SK-N-SH treated with all-trans-retinoic acid at 6 μM for 48 hours (cell line): ENCODE results near the gene APCDD1L.

ENCODE experiments used
- ATAC-seq: fragments of 200-7000 bp; cut with Tn5 transposase; 3 replicates; pipeline ENCODE4 v1.9.1; 2020; ENCODE audit warnings: mild to moderate bottlenecking, moderate library complexity
- ARNTL ChIP-seq: fragments of 450-650 bp; formaldehyde crosslinking; IDR thresholded peaks from 2 replicates; pipeline ENCODE4 v1.5.0; 2020; ENCODE audit warnings: low read depth, mild to moderate bottlenecking, moderate library complexity, borderline replicate concordance
- BACH2 ChIP-seq: fragments of 250-450 bp; sonication (Bioruptor Pico); IDR thresholded peaks from 2 replicates; pipeline ENCODE4 v1.9.0; 2021; ENCODE audit warnings: mild to moderate bottlenecking, borderline replicate concordance
- CREB5 ChIP-seq: fragments of 250-450 bp; sonication (Bioruptor Pico); IDR thresholded peaks from 2 replicates; pipeline ENCODE4 v1.5.1; 2020; ENCODE audit warnings: low read depth, mild to moderate bottlenecking, moderate library complexity
- GLIS3 ChIP-seq: fragments of 250-450 bp; sonication (Bioruptor Pico); IDR thresholded peaks from 2 replicates; pipeline ENCODE4 v1.5.0; 2020; ENCODE audit warnings: mild to moderate bottlenecking, moderate library complexity
- ISL1 ChIP-seq: fragments of 250-450 bp; sonication (Bioruptor Pico); IDR thresholded peaks from 2 replicates; pipeline ENCODE4 v2.1.2; 2022; ENCODE audit warnings: mild to moderate bottlenecking, moderate library complexity
- OSR1 ChIP-seq: fragments of 250-450 bp; sonication (Bioruptor Pico); IDR thresholded peaks from 2 replicates; pipeline ENCODE4 v1.8.0; 2022; ENCODE audit warnings: moderate library complexity, mild to moderate bottlenecking, inconsistent platforms
- PATZ1 ChIP-seq: fragments of 250-450 bp; sonication (Bioruptor Pico); IDR thresholded peaks from 2 replicates; pipeline ENCODE4 v1.8.0; 2020; ENCODE audit warnings: mild to moderate bottlenecking, moderate library complexity, borderline replicate concordance
- POU6F1 ChIP-seq: fragments of 250-450 bp; sonication (Bioruptor Pico); IDR thresholded peaks from 2 replicates; pipeline ENCODE4 v1.8.0; 2021; ENCODE audit warnings: low read depth, mild to moderate bottlenecking, moderate library complexity, borderline replicate concordance
- RARB ChIP-seq: fragments of 250-450 bp; sonication (Bioruptor Pico); IDR thresholded peaks from 2 replicates; pipeline ENCODE4 v1.8.0; 2021; ENCODE audit warnings: mild to moderate bottlenecking, moderate library complexity
- SNAI2 ChIP-seq: fragments of 250-450 bp; sonication (Bioruptor Pico); IDR thresholded peaks from 2 replicates; pipeline ENCODE4 v1.5.0; 2020; ENCODE audit warnings: mild to moderate bottlenecking, moderate library complexity
- TCF4 ChIP-seq: fragments of 250-450 bp; sonication (Bioruptor Pico); IDR thresholded peaks from 2 replicates; pipeline ENCODE4 v1.8.0; 2021; ENCODE audit warnings: mild to moderate bottlenecking, moderate library complexity, borderline replicate concordance
- TSHZ2 ChIP-seq: fragments of 250-450 bp; sonication (Bioruptor Pico); IDR thresholded peaks from 2 replicates; pipeline ENCODE4 v1.5.0; 2020; ENCODE audit warnings: mild to moderate bottlenecking, moderate library complexity
- ZC3H10 ChIP-seq: fragments of 250-450 bp; sonication (Bioruptor Pico); IDR thresholded peaks from 2 replicates; pipeline ENCODE4 v1.5.1; 2021; ENCODE audit warnings: mild to moderate bottlenecking, moderate library complexity
- ZFP3 ChIP-seq: fragments of 250-450 bp; sonication (Bioruptor Pico); IDR thresholded peaks from 2 replicates; pipeline ENCODE4 v1.5.0; 2020; ENCODE audit warnings: mild to moderate bottlenecking, moderate library complexity
- ZFP30 ChIP-seq: fragments of 450-650 bp; formaldehyde crosslinking; IDR thresholded peaks from 2 replicates; pipeline ENCODE4 v1.5.0; 2022; ENCODE audit warnings: mild to moderate bottlenecking, moderate library complexity
- ZNF565 ChIP-seq: fragments of 450-650 bp; formaldehyde crosslinking; conservative IDR thresholded peaks from 2 replicates; pipeline ENCODE4 v1.5.0; 2020; ENCODE audit warnings: low read depth, mild to moderate bottlenecking, moderate library complexity
- ZNF70 ChIP-seq: fragments of 450-650 bp; formaldehyde crosslinking; IDR thresholded peaks from 2 replicates; pipeline ENCODE4 v1.5.0; 2020; ENCODE audit warnings: mild to moderate bottlenecking, moderate library complexity

Gene APCDD1L

GRCh38 chr20:58514321-58515232 lies 622 bp downstream of the APCDD1L start:
- no peak for ATAC-seq
- no peak for TF ChIP-seq ZNF70
- TF ChIP-seq OSR1 (CRISPR knock-in tag) = no peak
- TF ChIP-seq ARNTL (CRISPR knock-in tag) = no peak
- no peak for TF ChIP-seq ZNF565
- TF ChIP-seq ISL1 (CRISPR knock-in tag) = no peak
- TF ChIP-seq TSHZ2 (CRISPR knock-in tag) = no peak
- no peak for TF ChIP-seq SNAI2 (CRISPR knock-in tag)
- TF ChIP-seq POU6F1 (CRISPR knock-in tag) = no peak
- no peak for TF ChIP-seq ZC3H10 (CRISPR knock-in tag)
- TF ChIP-seq ZFP30 (CRISPR knock-in tag) = no peak
- TF ChIP-seq PATZ1 (CRISPR knock-in tag) = no peak
- no peak for TF ChIP-seq BACH2 (CRISPR knock-in tag)
- TF ChIP-seq CREB5 (CRISPR knock-in tag) = no peak

GRCh38 chr20:58513580-58514285 lies 1.5 kb downstream of the APCDD1L start:
- no peak for ATAC-seq
- no peak for TF ChIP-seq BACH2 (CRISPR knock-in tag)
- TF ChIP-seq ISL1 (CRISPR knock-in tag) = no peak
- no peak for TF ChIP-seq RARB (CRISPR knock-in tag)
- no peak for TF ChIP-seq GLIS3
- TF ChIP-seq TCF4 (CRISPR knock-in tag) = no peak
- no peak for TF ChIP-seq ZFP3
- TF ChIP-seq ZNF565 = no peak
- TF ChIP-seq PATZ1 (CRISPR knock-in tag) = no peak
- no peak for TF ChIP-seq ZFP30 (CRISPR knock-in tag)
- TF ChIP-seq, all 23 proteins: peak for 0
